Suprapubic skin (tissue), 4 donors: ENCODE results near the gene LETM1. TPM values are rescaled to one million over a fixed set of nuclear protein-coding genes. Genes with fewer than 3 reads are reported as not detected.

Experiments used
- DNase-seq, 2 donors: peaks; one replicate each; pipeline ENCODE4 v3.0.0-alpha.2; 2019; ENCODE audit warnings: low spot score in 2 of 2
- H3K27ac ChIP-seq: fragments of 200-600 bp; sonication (generic); one replicate; pipeline ENCODE4 v1.5.1; 2019
- H3K27me3 ChIP-seq: fragments of 200-600 bp; sonication (generic); one replicate; pipeline ENCODE4 v1.5.1; 2019
- H3K36me3 ChIP-seq: fragments of 200-600 bp; sonication (generic); one replicate; pipeline ENCODE4 v1.5.1; 2019
- H3K4me1 ChIP-seq: fragments of 200-600 bp; sonication (generic); one replicate; pipeline ENCODE4 v1.5.1; 2019
- H3K4me3 ChIP-seq: fragments of 200-600 bp; sonication (generic); one replicate; pipeline ENCODE4 v1.5.1; 2019; ENCODE audit warnings: mild to moderate bottlenecking
- H3K9me3 ChIP-seq: fragments of 200-600 bp; sonication (generic); one replicate; pipeline ENCODE4 v1.5.1; 2019
- CTCF ChIP-seq, 2 donors: fragments of 200-600 bp in 1 of 2; fragments of 450-650 bp in 1 of 2; sonication (generic) in 1 of 2; IDR thresholded peaks; one replicate each; pipeline ENCODE4 v1.5.1; 2016 to 2019; ENCODE audit warnings: antibody characterized with exemption in 2 of 2, mild to moderate bottlenecking in 1 of 2, moderate library complexity in 1 of 2
- EP300 ChIP-seq: sonication (generic); formaldehyde crosslinking; IDR thresholded peaks from one replicate; pipeline ENCODE4 v1.6.1; 2017; ENCODE audit warnings: antibody characterized with exemption
- POLR2A ChIP-seq, 2 donors: fragments of 450-650 bp; IDR thresholded peaks; one replicate each; pipeline ENCODE4 v1.6.1; 2017; ENCODE audit warnings: antibody characterized with exemption in 2 of 2, mild to moderate bottlenecking in 2 of 2, moderate library complexity in 2 of 2
- POLR2AphosphoS5 ChIP-seq, 3 donors: sonication (generic); formaldehyde crosslinking; IDR thresholded peaks; one replicate each; pipeline ENCODE4 v1.6.1; 2017; ENCODE audit warnings: antibody characterized with exemption in 3 of 3
- WGBS: methylation state at CpG from one replicate; pipeline ENCODE4 v1.1.5; 2018; 5-methylcytosine and 5-hydroxymethylcytosine counted together
- total RNA-seq, 4 donors: library from RNA; depleted of rRNA; stranded (reverse); fragments of >200 nt; gene quantifications; one replicate each; pipeline ENCODE4 v1.1.0, GENCODE V29; 2016

The LETM1 gene
- total RNA-seq, 4 donors from 2014 or later, result 64.0 to 73.5 (median 65.2) TPM

- no peak for TF ChIP-seq EP300
- TF ChIP-seq POLR2A (IDR thresholded peaks at IDR 0.05), result no peak
- no peak for TF ChIP-seq POLR2AphosphoS5 (IDR thresholded peaks at IDR 0.05)
- H3K4me3 ChIP-seq, result no peak overlapping the region
- peaks cover 70% of the 10 kb centered on the region for H3K36me3 ChIP-seq
- H3K4me1 ChIP-seq, result no peaks in the 10 kb centered on the region
- H3K9me3 ChIP-seq, result no peaks in the 10 kb centered on the region
- no peak for DNase-seq
- H3K27me3 ChIP-seq, result no peaks in the 10 kb centered on the region
- no peak overlapping the region for H3K27ac ChIP-seq
- 92% methylated on average over 27 of the region's 30 CpGs for WGBS
Observed at GRCh38 chr4:1826531-1827350, 29.2 kb downstream of the LETM1 start.

GRCh38 chr4:1825326-1825725 is 30.6 kb downstream of the LETM1 start:
- no peak for TF ChIP-seq POLR2AphosphoS5 (IDR thresholded peaks at IDR 0.05)
- TF ChIP-seq POLR2A (IDR thresholded peaks at IDR 0.05), result no peak
- no peak for TF ChIP-seq CTCF (IDR thresholded peaks at IDR 0.05)
- no peak for TF ChIP-seq EP300
- Histone ChIP-seq H3K4me3 (no peak overlapping the region), H3K27me3 (no peaks in the 10 kb centered on the region), H3K4me1 (no peaks in the 10 kb centered on the region), H3K27ac (no peak overlapping the region), H3K36me3 (peaks cover 69% of the 10 kb centered on the region), H3K9me3 (no peaks in the 10 kb centered on the region)
- WGBS, result 85% methylated on average over 18 of the region's 19 CpGs
- no peak for DNase-seq

GRCh38 chr4:1824746-1825145 is 31.2 kb downstream of the LETM1 start:
- peaks cover 72% of the 10 kb centered on the region for H3K36me3 ChIP-seq
- no peaks in the 10 kb centered on the region for H3K27me3 ChIP-seq
- no peak overlapping the region for H3K4me3 ChIP-seq
- TF ChIP-seq POLR2AphosphoS5 (IDR thresholded peaks at IDR 0.05), result no peak
- TF ChIP-seq CTCF (IDR thresholded peaks at IDR 0.05), result no peak
- no peak for TF ChIP-seq POLR2A (IDR thresholded peaks at IDR 0.05)
- TF ChIP-seq EP300, result no peak
- no peaks in the 10 kb centered on the region for H3K4me1 ChIP-seq
- WGBS, result 84% methylated on average over 11 of the region's 11 CpGs
- no peaks in the 10 kb centered on the region for H3K9me3 ChIP-seq
- H3K27ac ChIP-seq, result no peak overlapping the region
- no peak for DNase-seq

- Histone ChIP-seq H3K4me1 (no peaks in the 10 kb centered on the region), H3K36me3 (peaks cover 84% of the 10 kb centered on the region), H3K27ac (no peak overlapping the region), H3K9me3 (no peaks in the 10 kb centered on the region), H3K4me3 (no peak overlapping the region), H3K27me3 (no peaks in the 10 kb centered on the region)
- WGBS, result 96% methylated on average over 11 of the region's 12 CpGs
- DNase-seq, result no peak
- no peak for TF ChIP-seq POLR2AphosphoS5 (IDR thresholded peaks at IDR 0.05)
- no peak for TF ChIP-seq CTCF (IDR thresholded peaks at IDR 0.05)
- no peak for TF ChIP-seq POLR2A (IDR thresholded peaks at IDR 0.05)
- no peak for TF ChIP-seq EP300
Observed at GRCh38 chr4:1823545-1823932, 32.4 kb downstream of the LETM1 start.

- TF ChIP-seq POLR2A (IDR thresholded peaks at IDR 0.05) (no peak), CTCF (IDR thresholded peaks at IDR 0.05) (no peak), EP300 (no peak), POLR2AphosphoS5 (IDR thresholded peaks at IDR 0.05) (no peak)
- Histone ChIP-seq H3K4me3 (no peak overlapping the region), H3K27ac (no peak overlapping the region), H3K9me3 (no peaks in the 10 kb centered on the region), H3K4me1 (no peaks in the 10 kb centered on the region), H3K36me3 (peaks cover 91% of the 10 kb centered on the region), H3K27me3 (no peaks in the 10 kb centered on the region)
- DNase-seq, result no peak
- WGBS, result 98% methylated on average over 24 of the region's 37 CpGs
Observed at GRCh38 chr4:1822568-1823544, 33.1 kb downstream of the LETM1 start.
